WTC11 (cell line): ENCODE measurements around the gene CLEC16A. TPM values are rescaled to one million over a fixed set of nuclear protein-coding genes. Genes with fewer than 3 reads are reported as not detected.

Experiments
- ATAC-seq: fragments of 200-7000 bp; cut with Tn5 transposase; 2 replicates; pipeline ENCODE4 v1.10.0; 2021; ENCODE audit warnings: mild to moderate bottlenecking, moderate library complexity
- CTCF ChIA-PET: fragments of 300-600 bp; sonication (Branson Sonifier 250); formaldehyde crosslinking; loops from one replicate; lab custom pipeline; 2021; ENCODE audit warnings: antibody characterized with exemption; lab: Charles Lee
- POLR2A ChIA-PET: fragments of 350-600 bp; sonication (Branson Sonifier 250); formaldehyde crosslinking; loops from one replicate; lab custom pipeline; 2021; ENCODE audit warnings: antibody characterized with exemption; lab: Charles Lee
- DNase-seq: peaks from one replicate; pipeline ENCODE4 v3.0.0; 2021; ENCODE audit warnings: low spot score
- H3K27ac Mint-ChIP-seq: 2 replicates; pipeline ENCODE4 v1.8.0; 2021; ENCODE audit warnings: mixed read lengths
- H3K27me3 Mint-ChIP-seq: 2 replicates; pipeline ENCODE4 v1.8.0; 2021; ENCODE audit warnings: low read depth, mild to moderate bottlenecking, moderate library complexity, mixed read lengths
- H3K36me3 Mint-ChIP-seq: 2 replicates; pipeline ENCODE4 v1.8.0; 2021; ENCODE audit warnings: mixed read lengths
- H3K4me1 Mint-ChIP-seq: 2 replicates; pipeline ENCODE4 v1.8.0; 2022; ENCODE audit warnings: mixed read lengths
- H3K4me3 Mint-ChIP-seq: 2 replicates; pipeline ENCODE4 v1.8.0; 2021; ENCODE audit warnings: mild to moderate bottlenecking, moderate library complexity, mixed read lengths
- H3K9me3 Mint-ChIP-seq: 2 replicates; pipeline ENCODE4 v1.8.0; 2021; ENCODE audit warnings: mixed read lengths
- HMGA2 ChIP-seq: fragments of 250-450 bp; sonication (Bioruptor Pico); IDR thresholded peaks from 2 replicates; pipeline ENCODE4 v1.4.0; 2021; ENCODE audit warnings: mild to moderate bottlenecking, moderate library complexity
- NFYB ChIP-seq: sonication (generic); formaldehyde crosslinking; conservative IDR thresholded peaks from 2 replicates; pipeline ENCODE4 v1.8.0; 2022; ENCODE audit warnings: low read depth, missing genetic modification reagents
- PRRX2 ChIP-seq: fragments of 250-450 bp; sonication (Bioruptor Pico); IDR thresholded peaks from 2 replicates; pipeline ENCODE4 v1.8.0; 2021; ENCODE audit warnings: mild to moderate bottlenecking
- SMAD3 ChIP-seq: sonication (generic); formaldehyde crosslinking; IDR thresholded peaks from 2 replicates; pipeline ENCODE4 v1.8.0; 2022; ENCODE audit warnings: missing genetic modification reagents, mild to moderate bottlenecking, borderline replicate concordance
- TP53 ChIP-seq: sonication (generic); formaldehyde crosslinking; IDR thresholded peaks from 2 replicates; pipeline ENCODE4 v1.8.1; 2023; ENCODE audit warnings: mild to moderate bottlenecking, missing genetic modification reagents
- ZNF138 ChIP-seq: sonication (generic); formaldehyde crosslinking; conservative IDR thresholded peaks from 2 replicates; pipeline ENCODE4 v1.8.1; 2022; ENCODE audit warnings: mild to moderate bottlenecking, moderate library complexity, missing genetic modification reagents
- total RNA-seq: library from RNA; stranded (reverse); gene quantifications from 3 replicates; pipeline ENCODE4 v1.2.3, GENCODE V29; 2021
- TF ChIP-seq, protein P1 (sequence below): sonication (generic); formaldehyde crosslinking; IDR thresholded peaks from 2 replicates; pipeline ENCODE4 v1.8.1; 2023; ENCODE audit warnings: mild to moderate bottlenecking, missing genetic modification reagents, borderline replicate concordance
- TF ChIP-seq, protein P2 (sequence below): sonication (generic); formaldehyde crosslinking; IDR thresholded peaks from 2 replicates; pipeline ENCODE4 v1.8.0; 2022; ENCODE audit warnings: mild to moderate bottlenecking, missing genetic modification reagents
- TF ChIP-seq, protein P3 (sequence below): sonication (generic); formaldehyde crosslinking; IDR thresholded peaks from 2 replicates; pipeline ENCODE4 v1.8.1; 2023; ENCODE audit warnings: mild to moderate bottlenecking, missing genetic modification reagents
- TF ChIP-seq, protein P4 (sequence below): sonication (generic); formaldehyde crosslinking; IDR thresholded peaks from 2 replicates; pipeline ENCODE4 v1.8.1; 2022; ENCODE audit warnings: missing genetic modification reagents, borderline replicate concordance

The CLEC16A gene
- total RNA-seq, 1 experiment from 2014 or later = 14.4 TPM

DNA sequence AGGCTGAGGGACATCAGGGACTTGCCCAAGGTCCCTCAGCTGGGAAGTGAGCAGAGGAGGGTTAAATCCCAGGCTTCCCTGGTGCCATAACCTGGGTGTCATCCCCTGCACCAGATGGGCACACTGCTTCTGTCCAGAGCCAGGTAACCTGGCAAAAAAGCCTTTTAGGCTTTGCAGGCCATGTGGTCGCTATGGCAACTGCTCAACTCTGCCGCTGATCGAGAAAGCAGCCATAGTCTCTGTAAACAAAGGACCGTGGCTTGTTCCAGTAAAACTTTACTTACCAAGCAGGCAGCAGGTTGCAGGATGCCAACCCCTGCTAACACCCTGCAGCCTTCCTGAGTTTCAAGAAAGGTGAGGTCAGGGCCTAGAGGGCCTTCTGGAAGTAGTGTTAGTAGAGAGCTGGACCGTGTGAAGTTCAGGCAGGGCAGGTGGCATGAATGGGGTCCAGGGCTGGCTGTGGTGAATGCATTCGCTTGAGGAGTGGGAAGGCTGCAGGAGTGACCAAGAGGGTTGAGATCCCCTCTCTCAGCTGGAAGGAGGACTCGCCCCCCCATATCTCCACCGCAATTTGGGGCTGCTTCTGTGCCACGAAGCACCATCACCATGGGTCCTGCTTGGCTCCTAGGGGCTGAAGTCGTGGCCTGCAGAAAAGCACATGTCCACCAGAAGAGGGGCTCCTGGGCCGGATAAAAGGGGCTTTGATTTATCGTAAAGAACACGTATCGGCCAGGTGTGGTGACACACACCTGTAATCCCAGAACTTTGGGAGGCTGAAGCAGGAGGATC, 220.3 kb downstream of the CLEC16A start:
- ATAC-seq (no peak), DNase-seq (no peak)
- no peaks in the 10 kb centered on the region for H3K9me3 Mint-ChIP-seq
- no peak overlapping the region for H3K27ac Mint-ChIP-seq
- CTCF ChIA-PET = interaction anchor here (4.0 kb wide), 1 partner anchor 207 kb away, joined by 13 read pairs; no protein-coding TSS in a partner anchor
- H3K27me3 Mint-ChIP-seq = no peaks in the 10 kb centered on the region; the same call in 1 of the 2 replicates
- H3K4me3 Mint-ChIP-seq = no peak overlapping the region
- H3K4me1 Mint-ChIP-seq = no peaks in the 10 kb centered on the region
- no peak for TF ChIP-seq NFYB (CRISPR knock-in tag)
- no peak for TF ChIP-seq PRRX2 (CRISPR knock-in tag)
- TF ChIP-seq, protein P1, sequence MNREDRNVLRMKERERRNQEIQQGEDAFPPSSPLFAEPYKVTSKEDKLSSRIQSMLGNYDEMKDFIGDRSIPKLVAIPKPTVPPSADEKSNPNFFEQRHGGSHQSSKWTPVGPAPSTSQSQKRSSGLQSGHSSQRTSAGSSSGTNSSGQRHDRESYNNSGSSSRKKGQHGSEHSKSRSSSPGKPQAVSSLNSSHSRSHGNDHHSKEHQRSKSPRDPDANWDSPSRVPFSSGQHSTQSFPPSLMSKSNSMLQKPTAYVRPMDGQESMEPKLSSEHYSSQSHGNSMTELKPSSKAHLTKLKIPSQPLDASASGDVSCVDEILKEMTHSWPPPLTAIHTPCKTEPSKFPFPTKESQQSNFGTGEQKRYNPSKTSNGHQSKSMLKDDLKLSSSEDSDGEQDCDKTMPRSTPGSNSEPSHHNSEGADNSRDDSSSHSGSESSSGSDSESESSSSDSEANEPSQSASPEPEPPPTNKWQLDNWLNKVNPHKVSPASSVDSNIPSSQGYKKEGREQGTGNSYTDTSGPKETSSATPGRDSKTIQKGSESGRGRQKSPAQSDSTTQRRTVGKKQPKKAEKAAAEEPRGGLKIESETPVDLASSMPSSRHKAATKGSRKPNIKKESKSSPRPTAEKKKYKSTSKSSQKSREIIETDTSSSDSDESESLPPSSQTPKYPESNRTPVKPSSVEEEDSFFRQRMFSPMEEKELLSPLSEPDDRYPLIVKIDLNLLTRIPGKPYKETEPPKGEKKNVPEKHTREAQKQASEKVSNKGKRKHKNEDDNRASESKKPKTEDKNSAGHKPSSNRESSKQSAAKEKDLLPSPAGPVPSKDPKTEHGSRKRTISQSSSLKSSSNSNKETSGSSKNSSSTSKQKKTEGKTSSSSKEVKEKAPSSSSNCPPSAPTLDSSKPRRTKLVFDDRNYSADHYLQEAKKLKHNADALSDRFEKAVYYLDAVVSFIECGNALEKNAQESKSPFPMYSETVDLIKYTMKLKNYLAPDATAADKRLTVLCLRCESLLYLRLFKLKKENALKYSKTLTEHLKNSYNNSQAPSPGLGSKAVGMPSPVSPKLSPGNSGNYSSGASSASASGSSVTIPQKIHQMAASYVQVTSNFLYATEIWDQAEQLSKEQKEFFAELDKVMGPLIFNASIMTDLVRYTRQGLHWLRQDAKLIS (CRISPR knock-in tag) = no peak
- TF ChIP-seq, protein P2, sequence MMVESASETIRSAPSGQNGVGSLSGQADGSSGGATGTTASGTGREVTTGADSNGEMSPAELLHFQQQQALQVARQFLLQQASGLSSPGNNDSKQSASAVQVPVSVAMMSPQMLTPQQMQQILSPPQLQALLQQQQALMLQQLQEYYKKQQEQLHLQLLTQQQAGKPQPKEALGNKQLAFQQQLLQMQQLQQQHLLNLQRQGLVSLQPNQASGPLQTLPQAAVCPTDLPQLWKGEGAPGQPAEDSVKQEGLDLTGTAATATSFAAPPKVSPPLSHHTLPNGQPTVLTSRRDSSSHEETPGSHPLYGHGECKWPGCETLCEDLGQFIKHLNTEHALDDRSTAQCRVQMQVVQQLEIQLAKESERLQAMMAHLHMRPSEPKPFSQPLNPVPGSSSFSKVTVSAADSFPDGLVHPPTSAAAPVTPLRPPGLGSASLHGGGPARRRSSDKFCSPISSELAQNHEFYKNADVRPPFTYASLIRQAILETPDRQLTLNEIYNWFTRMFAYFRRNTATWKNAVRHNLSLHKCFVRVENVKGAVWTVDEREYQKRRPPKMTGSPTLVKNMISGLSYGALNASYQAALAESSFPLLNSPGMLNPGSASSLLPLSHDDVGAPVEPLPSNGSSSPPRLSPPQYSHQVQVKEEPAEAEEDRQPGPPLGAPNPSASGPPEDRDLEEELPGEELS = no peak
- TF ChIP-seq HMGA2 (CRISPR knock-in tag) = no peak
- no peak for TF ChIP-seq ZNF138 (CRISPR knock-in tag)
- TF ChIP-seq, protein P3, sequence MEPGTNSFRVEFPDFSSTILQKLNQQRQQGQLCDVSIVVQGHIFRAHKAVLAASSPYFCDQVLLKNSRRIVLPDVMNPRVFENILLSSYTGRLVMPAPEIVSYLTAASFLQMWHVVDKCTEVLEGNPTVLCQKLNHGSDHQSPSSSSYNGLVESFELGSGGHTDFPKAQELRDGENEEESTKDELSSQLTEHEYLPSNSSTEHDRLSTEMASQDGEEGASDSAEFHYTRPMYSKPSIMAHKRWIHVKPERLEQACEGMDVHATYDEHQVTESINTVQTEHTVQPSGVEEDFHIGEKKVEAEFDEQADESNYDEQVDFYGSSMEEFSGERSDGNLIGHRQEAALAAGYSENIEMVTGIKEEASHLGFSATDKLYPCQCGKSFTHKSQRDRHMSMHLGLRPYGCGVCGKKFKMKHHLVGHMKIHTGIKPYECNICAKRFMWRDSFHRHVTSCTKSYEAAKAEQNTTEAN (CRISPR knock-in tag) = no peak
- H3K36me3 Mint-ChIP-seq = no peaks in the 10 kb centered on the region
- POLR2A ChIA-PET = interaction anchor here (0.9 kb wide), 1 partner anchor 92 kb away, joined by 4 read pairs; the partner anchor contains the start of gene SOCS1

DNA sequence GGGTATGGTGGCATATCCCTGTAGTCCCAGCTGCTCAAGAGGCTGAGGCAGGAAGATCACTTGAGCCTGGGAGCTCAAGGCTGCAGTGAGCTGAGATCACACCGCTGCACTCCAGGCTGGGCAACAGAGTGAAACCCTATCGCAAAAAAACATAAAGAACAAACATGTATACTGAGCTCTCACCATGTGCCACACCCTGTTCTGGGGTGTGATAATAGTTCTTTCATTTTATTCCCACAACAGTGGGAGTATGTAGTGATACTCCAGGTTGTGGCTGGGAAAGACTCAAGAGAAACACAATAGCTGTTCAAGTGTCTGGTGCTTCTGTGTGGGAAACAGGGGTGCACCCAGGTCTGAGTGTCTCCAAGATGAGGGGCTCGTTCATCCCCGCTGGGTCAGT, 221.0 kb downstream of the CLEC16A start:
- TF ChIP-seq, protein P4, sequence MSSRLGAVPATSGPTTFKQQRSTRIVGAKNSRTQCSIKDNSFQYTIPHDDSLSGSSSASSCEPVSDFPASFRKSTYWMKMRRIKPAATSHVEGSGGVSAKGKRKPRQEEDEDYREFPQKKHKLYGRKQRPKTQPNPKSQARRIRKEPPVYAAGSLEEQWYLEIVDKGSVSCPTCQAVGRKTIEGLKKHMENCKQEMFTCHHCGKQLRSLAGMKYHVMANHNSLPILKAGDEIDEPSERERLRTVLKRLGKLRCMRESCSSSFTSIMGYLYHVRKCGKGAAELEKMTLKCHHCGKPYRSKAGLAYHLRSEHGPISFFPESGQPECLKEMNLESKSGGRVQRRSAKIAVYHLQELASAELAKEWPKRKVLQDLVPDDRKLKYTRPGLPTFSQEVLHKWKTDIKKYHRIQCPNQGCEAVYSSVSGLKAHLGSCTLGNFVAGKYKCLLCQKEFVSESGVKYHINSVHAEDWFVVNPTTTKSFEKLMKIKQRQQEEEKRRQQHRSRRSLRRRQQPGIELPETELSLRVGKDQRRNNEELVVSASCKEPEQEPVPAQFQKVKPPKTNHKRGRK = no peak
- TF ChIP-seq SMAD3 (CRISPR knock-in tag) = no peak
- TF ChIP-seq TP53 (CRISPR knock-in tag) = no peak
- POLR2A ChIA-PET = no interaction called here
- no peaks in the 10 kb centered on the region for H3K4me1 Mint-ChIP-seq
- no peaks in the 10 kb centered on the region for H3K36me3 Mint-ChIP-seq
- H3K9me3 Mint-ChIP-seq = no peaks in the 10 kb centered on the region
- no peak for ATAC-seq
- CTCF ChIA-PET = interaction anchor here (1.5 kb wide), 1 partner anchor 207 kb away, joined by 6 read pairs; no protein-coding TSS in a partner anchor
- DNase-seq = no peak
- no peak overlapping the region for H3K4me3 Mint-ChIP-seq
- H3K27ac Mint-ChIP-seq = no peak overlapping the region
- H3K27me3 Mint-ChIP-seq = no peaks in the 10 kb centered on the region; the same call in 1 of the 2 replicates
